Ramos (cell line): ENCODE data around the gene CWF19L1.

Source experiments
- in situ Hi-C: fragments of 300-500 bp; cut with MboI; formaldehyde crosslinking; loops from one replicate; pipeline ENCODE4 v1.14.3; 2022; ENCODE audit warnings: low sequenced_read_pairs; ENCODE audit not compliant: unreplicated experiment

CWF19L1 gene

GRCh38 chr10:100184426-100184825 is 83.0 kb downstream of the CWF19L1 start:
- in situ Hi-C loops = no loop called here

- in situ Hi-C loops = no loop called here
Measured at GRCh38 chr10:100183481-100183880, 84.0 kb downstream of the CWF19L1 start.

GRCh38 chr10:100182908-100183307 is 84.5 kb downstream of the CWF19L1 start:
- in situ Hi-C loops = no loop called here
